Right lobe of liver (tissue), 4 donors: ENCODE measurements around the gene TGFA.

Experiments used
- CTCF ChIP-seq, 4 donors: fragments of 200-600 bp in 3 of 4; fragments of 450-650 bp in 1 of 4; IDR thresholded peaks; one replicate each; pipeline versions ENCODE4 v1.5.1 to v1.8.0; 2016 to 2022; ENCODE audit warnings: antibody characterized with exemption in 4 of 4, mild to moderate bottlenecking in 2 of 4
- POLR2A ChIP-seq: fragments of 450-650 bp; IDR thresholded peaks from one replicate; pipeline ENCODE4 v1.6.1; 2017; ENCODE audit warnings: antibody characterized with exemption, mild to moderate bottlenecking
- donor health status: DM: no; HTN: no; CAD: no.
- donor health status: DM: no; HTN: no; CAD: no.
- donor health status: DM: no; HTN: yes; CAD: no.

- TF ChIP-seq CTCF (IDR thresholded peaks at IDR 0.05) = no peak
- no peak for TF ChIP-seq POLR2A
Observed at GRCh38 chr2:70536517-70537055, 17.0 kb downstream of the TGFA start.
